HUES64 (cell line): ENCODE data around the gene LHFPL3.

Experiments
- H3K27ac ChIP-seq: 2 replicates; pipeline ENCODE4 v1.7.0; 2013; ENCODE audit warnings: low read depth, low read length, inconsistent platforms
- H3K27me3 ChIP-seq: 2 replicates; pipeline ENCODE4 v1.6.1; 2013; ENCODE audit warnings: mild to moderate bottlenecking, low read length; ENCODE audit not compliant: insufficient read depth
- H3K36me3 ChIP-seq: 2 replicates; pipeline ENCODE4 v1.6.1; 2013; ENCODE audit warnings: mild to moderate bottlenecking, low read length; ENCODE audit not compliant: insufficient read depth
- H3K4me1 ChIP-seq: 2 replicates; pipeline ENCODE4 v1.6.1; 2013; ENCODE audit warnings: mild to moderate bottlenecking, low read length, moderate library complexity; ENCODE audit not compliant: insufficient read depth
- H3K4me3 ChIP-seq: 2 replicates; pipeline ENCODE4 v1.5.1; 2013; ENCODE audit warnings: mild to moderate bottlenecking, low read length, moderate library complexity
- H3K9ac ChIP-seq: 2 replicates; pipeline ENCODE4 v1.6.1; 2013; ENCODE audit warnings: mild to moderate bottlenecking, low read depth, low read length
- H3K9me3 ChIP-seq: 2 replicates; pipeline ENCODE4 v1.6.1; 2013; ENCODE audit warnings: low read depth, low read length; ENCODE audit not compliant: insufficient read depth
- WGBS: fragments of 150-250, 120-280 bp; methylation state at CpG from one replicate; pipeline ENCODE4 v1.1.7; 2013; ENCODE audit warnings: missing lambda C conversion rate; 5-methylcytosine and 5-hydroxymethylcytosine counted together

The LHFPL3 gene

DNA sequence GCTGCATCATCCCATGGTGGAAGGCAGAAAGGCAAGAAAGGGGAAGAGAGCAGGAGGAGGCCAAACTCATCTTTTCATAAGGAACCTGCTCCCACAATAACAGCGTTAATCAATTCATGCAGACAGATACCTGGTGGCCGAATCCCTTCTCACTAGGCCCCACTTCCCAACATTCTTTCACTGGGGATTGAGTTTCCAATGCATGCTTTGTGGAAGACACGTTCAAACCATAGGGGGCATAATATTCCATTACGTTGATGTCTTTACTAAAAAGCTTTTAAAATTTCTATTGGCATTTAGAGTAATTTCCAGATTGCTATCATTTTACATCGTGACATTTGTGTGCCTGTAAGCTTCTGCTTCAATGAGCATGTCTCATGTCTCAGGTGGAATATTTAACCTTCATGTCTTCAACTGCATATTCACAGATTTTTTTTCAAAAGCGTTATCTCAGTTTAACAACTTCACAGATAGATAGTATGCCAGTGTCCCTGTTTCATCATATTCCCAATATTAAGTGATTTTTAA, 88.5 kb downstream of the LHFPL3 start:
- H3K27me3 ChIP-seq, result no peaks in the 10 kb centered on the region
- no peak overlapping the region for H3K4me3 ChIP-seq
- no peak overlapping the region for H3K9ac ChIP-seq
- H3K4me1 ChIP-seq, result no peaks in the 10 kb centered on the region
- no peaks in the 10 kb centered on the region for H3K9me3 ChIP-seq
- H3K36me3 ChIP-seq, result no peaks in the 10 kb centered on the region
- WGBS, result 92% methylated on average over 6 of the region's 6 CpGs
- no peak overlapping the region for H3K27ac ChIP-seq

DNA sequence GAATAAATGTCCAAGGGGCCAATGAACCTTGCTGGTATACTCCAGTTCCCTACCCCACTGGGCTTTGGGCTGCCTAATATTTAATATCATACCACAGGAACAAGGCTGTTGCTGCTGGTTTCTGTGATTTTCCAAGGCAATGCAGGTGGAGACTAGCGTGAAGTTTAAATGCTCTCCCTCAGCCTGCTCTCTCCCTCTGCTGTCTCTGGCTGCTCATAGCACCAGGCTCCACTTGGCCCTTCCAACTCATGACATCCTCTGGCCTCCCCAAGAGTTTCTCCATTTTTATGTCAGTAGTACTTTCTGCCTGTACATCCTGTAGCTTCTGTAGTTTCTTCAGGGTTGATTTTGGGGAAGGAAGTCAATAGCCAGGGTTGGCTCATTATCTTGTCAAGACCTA, 103.5 kb downstream of the LHFPL3 start:
- 71% methylated on average over 1 of the region's 1 CpG for WGBS
- Histone ChIP-seq H3K4me3 (no peak overlapping the region), H3K27me3 (no peaks in the 10 kb centered on the region), H3K9ac (no peak overlapping the region), H3K4me1 (no peaks in the 10 kb centered on the region), H3K9me3 (no peaks in the 10 kb centered on the region), H3K36me3 (no peaks in the 10 kb centered on the region), H3K27ac (no peak overlapping the region)

DNA sequence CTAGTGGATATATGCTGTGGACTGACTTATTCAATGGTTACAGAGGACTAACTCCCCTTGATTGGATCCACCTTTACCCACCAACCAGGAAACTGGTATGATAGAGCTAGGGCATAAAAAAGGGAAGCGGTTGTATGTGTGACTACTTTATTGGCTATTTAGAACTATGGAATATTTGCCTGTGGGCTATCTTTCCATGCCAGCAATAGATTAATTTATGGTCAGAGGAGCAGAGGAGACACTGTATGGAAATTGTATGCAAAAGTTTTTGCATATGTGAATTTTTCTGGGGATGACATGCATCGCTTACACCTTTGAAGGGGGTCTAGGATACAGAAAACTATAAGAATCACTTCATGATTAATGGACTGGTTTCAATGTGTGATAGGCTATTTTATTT, 105.7 kb downstream of the LHFPL3 start:
- 100% methylated on average over 2 of the region's 2 CpGs for WGBS
- Histone ChIP-seq H3K4me1 (no peaks in the 10 kb centered on the region), H3K36me3 (no peaks in the 10 kb centered on the region), H3K9me3 (no peaks in the 10 kb centered on the region), H3K4me3 (no peak overlapping the region), H3K27ac (no peak overlapping the region), H3K27me3 (no peaks in the 10 kb centered on the region), H3K9ac (no peak overlapping the region)

DNA sequence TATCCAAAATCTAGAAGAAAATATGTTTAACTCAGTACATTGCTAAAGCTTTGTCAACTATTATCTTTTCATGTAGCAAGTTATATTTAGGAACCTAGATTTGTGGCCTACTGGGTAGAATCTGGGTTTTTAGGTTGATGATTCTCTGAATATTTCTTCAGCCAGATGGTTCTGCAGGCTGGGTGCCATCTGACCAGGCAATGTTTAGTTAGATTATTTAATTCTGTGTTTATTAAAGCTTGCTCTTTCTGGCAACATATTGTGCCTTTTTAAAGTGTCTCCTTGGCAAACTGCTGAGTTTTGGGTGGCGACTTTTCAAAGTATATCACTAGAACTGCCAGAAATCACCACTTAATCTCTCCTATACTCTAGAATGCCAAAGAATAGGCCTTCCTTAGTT, 114.1 kb downstream of the LHFPL3 start:
- Histone ChIP-seq H3K4me3 (no peak overlapping the region), H3K27ac (no peak overlapping the region), H3K9me3 (no peaks in the 10 kb centered on the region), H3K27me3 (no peaks in the 10 kb centered on the region), H3K9ac (no peak overlapping the region), H3K4me1 (no peaks in the 10 kb centered on the region), H3K36me3 (no peaks in the 10 kb centered on the region)
- WGBS, result 89% methylated on average over 1 of the region's 1 CpG

DNA sequence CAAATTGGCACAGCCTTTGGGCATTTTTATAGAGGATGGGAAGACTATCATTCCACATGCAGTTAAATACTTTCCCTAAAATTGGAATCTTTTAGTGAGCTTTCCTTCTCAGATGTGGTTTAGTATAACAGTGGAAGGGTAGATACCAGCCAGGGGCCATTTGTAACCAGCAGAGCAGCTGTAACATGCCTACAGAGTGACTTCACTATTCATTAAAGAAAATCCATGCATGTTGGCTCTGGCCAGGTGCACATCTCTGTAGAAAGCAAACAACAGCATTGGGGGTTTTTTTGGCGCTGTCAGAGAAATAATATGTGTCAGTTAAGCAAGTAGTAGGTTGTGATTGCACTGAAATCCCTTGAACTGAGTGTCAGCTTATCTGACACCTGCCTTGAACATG, 115.6 kb downstream of the LHFPL3 start:
- H3K9me3 ChIP-seq, result no peaks in the 10 kb centered on the region
- H3K9ac ChIP-seq, result no peak overlapping the region
- WGBS, result 94% methylated on average over 1 of the region's 1 CpG
- no peaks in the 10 kb centered on the region for H3K4me1 ChIP-seq
- H3K27me3 ChIP-seq, result no peaks in the 10 kb centered on the region; the same call in 1 of the 2 replicates
- H3K4me3 ChIP-seq, result no peak overlapping the region
- H3K27ac ChIP-seq, result no peak overlapping the region
- H3K36me3 ChIP-seq, result no peaks in the 10 kb centered on the region

DNA sequence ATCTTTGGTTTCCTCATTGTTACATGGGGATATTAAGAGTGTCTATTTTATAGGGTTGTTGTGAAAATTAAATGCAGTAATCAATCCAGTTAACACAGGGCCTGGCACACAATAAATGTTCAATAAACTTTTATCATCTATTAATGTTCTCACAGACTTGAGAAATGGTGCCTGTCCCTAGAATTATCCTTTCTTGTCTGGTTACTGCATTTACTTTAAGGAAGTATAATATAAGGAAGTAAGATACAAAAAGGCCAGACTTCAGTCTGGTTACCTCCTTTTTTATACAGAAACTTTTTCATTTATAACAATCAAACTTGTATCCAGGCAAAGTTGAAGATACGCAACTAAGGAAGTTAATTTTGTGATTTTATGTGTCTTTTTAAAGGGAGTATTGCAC, 117.0 kb downstream of the LHFPL3 start:
- Histone ChIP-seq H3K9ac (no peak overlapping the region), H3K36me3 (no peaks in the 10 kb centered on the region), H3K4me1 (no peaks in the 10 kb centered on the region; the same call in 1 of the 2 replicates), H3K27me3 (no peaks in the 10 kb centered on the region; the same call in 1 of the 2 replicates), H3K9me3 (no peaks in the 10 kb centered on the region), H3K27ac (no peak overlapping the region), H3K4me3 (no peak overlapping the region)
- no CpG with 5 or more reads among the region's 1 CpG for WGBS

DNA sequence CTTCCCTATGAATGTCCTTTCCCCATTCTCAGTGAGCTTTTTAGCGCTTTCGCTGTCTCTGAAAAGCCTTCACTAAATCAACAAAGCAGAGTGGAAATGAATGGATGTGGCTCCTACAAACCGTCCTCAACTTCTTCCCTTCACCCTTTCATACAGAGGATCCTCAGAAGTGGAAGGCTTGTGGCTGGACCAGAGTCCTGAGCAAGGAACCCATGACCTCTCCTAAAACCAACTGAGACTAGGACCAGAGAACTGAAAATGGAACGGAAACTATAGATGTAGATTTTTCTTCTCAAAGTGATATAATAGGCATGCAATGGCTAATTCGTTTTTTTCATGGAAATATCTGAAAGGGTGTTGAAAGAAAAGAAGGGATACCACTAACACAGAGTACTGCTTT, 122.5 kb downstream of the LHFPL3 start:
- Histone ChIP-seq H3K27ac (no peak overlapping the region), H3K9me3 (peaks cover 5% of the 10 kb centered on the region), H3K4me3 (no peak overlapping the region), H3K36me3 (no peaks in the 10 kb centered on the region), H3K9ac (no peak overlapping the region), H3K27me3 (no peaks in the 10 kb centered on the region; the same call in 1 of the 2 replicates), H3K4me1 (no peaks in the 10 kb centered on the region; the same call in 1 of the 2 replicates)
- WGBS, result 90% methylated on average over 4 of the region's 5 CpGs

DNA sequence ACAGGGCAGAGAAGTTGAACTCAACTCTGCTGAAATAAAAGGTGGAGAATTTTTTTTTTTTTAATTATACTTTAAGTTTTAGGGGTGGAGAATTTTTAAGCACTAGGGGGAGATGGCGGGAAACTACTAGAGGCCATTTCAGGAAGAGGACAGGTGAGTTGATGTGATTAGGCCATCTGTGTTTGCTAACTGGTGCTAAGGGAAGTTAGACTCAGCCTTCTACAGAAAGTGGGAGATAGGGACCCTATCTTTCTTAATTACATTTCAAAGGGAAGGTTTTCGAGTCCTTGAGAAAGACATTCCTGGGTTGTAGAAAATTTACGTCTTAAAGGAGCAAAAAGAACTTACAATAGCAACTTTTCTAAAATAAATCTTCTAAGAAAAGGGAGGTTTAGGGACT, 124.8 kb downstream of the LHFPL3 start:
- 74% methylated on average over 1 of the region's 3 CpGs for WGBS
- Histone ChIP-seq H3K27ac (no peak overlapping the region), H3K36me3 (no peaks in the 10 kb centered on the region), H3K9ac (no peak overlapping the region), H3K4me1 (no peaks in the 10 kb centered on the region; the same call in 1 of the 2 replicates), H3K27me3 (no peaks in the 10 kb centered on the region; the same call in 1 of the 2 replicates), H3K9me3 (peaks cover 5% of the 10 kb centered on the region), H3K4me3 (no peak overlapping the region)

DNA sequence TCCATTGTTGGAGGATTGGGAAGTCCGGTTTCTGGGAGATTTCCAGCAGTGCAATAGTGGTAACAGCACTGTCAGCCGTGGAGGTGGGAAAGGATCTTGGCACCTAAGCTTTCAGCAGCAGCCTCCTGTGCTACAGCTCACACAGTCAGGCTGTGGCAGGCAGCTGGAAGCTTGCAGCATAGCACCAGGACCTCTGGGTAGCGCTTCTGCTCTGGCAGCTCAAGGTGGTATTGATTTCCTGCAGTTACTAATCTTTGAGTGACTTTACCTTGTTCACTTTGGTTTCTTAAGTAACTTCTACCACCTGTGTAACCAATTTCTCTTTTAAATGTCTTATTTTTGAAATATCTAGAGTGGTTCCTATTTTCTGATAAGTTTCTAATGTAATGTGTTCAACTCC, 130.5 kb downstream of the LHFPL3 start:
- H3K4me1 ChIP-seq, result no peaks in the 10 kb centered on the region
- no peak overlapping the region for H3K4me3 ChIP-seq
- no peak overlapping the region for H3K9ac ChIP-seq
- no peaks in the 10 kb centered on the region; the same call in 1 of the 2 replicates for H3K27me3 ChIP-seq
- H3K9me3 ChIP-seq, result peaks cover 25% of the 10 kb centered on the region
- 90% methylated on average over 3 of the region's 3 CpGs for WGBS
- H3K27ac ChIP-seq, result no peak overlapping the region
- H3K36me3 ChIP-seq, result no peaks in the 10 kb centered on the region

DNA sequence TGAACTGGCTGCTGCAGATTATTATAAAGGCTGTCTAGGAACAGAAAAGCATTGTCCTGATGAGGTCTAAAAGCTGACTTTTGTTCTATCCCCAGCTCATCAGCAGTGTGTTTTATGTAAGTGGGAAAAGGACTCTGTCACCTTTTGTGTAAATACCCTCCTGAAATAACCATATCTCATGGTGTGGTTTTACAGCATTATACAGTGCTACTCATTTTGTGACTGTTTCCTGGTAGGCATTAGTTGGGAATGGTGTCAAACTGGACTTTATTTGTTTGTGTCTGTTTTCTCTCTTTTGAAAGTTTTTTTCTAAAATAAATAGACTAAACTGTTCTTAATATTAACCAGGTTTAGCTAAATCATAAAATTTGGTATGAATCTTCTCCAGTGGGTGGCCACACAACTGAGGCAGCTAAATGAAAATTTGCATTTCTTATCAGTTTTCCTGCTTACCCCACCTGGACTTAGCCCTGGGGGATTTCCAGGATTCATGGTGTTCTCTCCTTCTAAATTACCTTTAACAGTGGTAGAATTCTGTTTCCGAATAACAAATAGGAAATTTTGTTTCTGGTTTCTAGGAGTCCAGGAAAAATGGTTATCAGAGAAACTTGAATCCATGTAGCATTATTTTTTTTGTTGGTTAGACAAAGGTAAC, 140.9 kb downstream of the LHFPL3 start:
- H3K27ac ChIP-seq, result no peak overlapping the region
- H3K4me1 ChIP-seq, result no peaks in the 10 kb centered on the region
- H3K36me3 ChIP-seq, result no peaks in the 10 kb centered on the region
- 100% methylated on average over 1 of the region's 1 CpG for WGBS
- no peaks in the 10 kb centered on the region for H3K27me3 ChIP-seq
- H3K4me3 ChIP-seq, result no peak overlapping the region
- no peak overlapping the region for H3K9ac ChIP-seq
- H3K9me3 ChIP-seq, result peaks cover 9% of the 10 kb centered on the region; the same call in 1 of the 2 replicates

DNA sequence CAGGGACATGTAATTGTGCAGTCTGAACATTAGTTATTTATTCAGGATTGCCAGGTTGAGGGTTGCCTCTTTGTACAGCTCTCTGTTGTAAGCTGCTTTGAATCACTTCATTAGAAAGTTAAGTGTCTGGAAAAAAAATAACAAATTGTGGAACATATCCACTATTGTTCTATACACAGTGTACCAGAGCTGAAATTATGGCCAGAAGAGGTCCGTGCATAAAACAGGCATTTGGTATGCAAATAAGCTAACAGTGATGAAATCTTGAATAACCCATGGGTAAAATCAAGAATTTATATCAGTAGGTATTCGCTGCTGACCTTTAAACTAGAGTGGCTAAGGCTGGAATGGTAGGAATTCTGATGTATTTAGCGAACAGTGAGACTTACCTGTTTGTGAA, 152.1 kb downstream of the LHFPL3 start:
- Histone ChIP-seq H3K9me3 (no peaks in the 10 kb centered on the region), H3K4me3 (no peak overlapping the region), H3K4me1 (no peaks in the 10 kb centered on the region), H3K27me3 (0 out of 2 replicates have a peak, but pooled peaks cover 3% of the 10 kb centered on the region), H3K27ac (no peak overlapping the region), H3K36me3 (no peaks in the 10 kb centered on the region), H3K9ac (no peak overlapping the region)
- WGBS, result 75% methylated on average over 3 of the region's 3 CpGs
